GM06990 (cell line): ENCODE measurements around the gene TMEM156.

Experiments
- DNase-seq: peaks from one replicate; pipeline ENCODE4 v3.0.0-alpha.2; 2011; ENCODE audit not compliant: insufficient read length; ENCODE audit errors: extremely low read depth
- H3K27me3 ChIP-seq: replicated peaks from 2 replicates; pipeline ENCODE4 v1.6.0; 2011; ENCODE audit warnings: low read length; ENCODE audit not compliant: control insufficient read depth, insufficient read depth
- H3K36me3 ChIP-seq: 2 replicates; pipeline ENCODE4 v1.5.1; 2011; ENCODE audit warnings: low read length; ENCODE audit not compliant: control insufficient read depth, insufficient read depth
- H3K4me3 ChIP-seq: replicated peaks from 2 replicates; pipeline ENCODE4 v1.5.1; 2011; ENCODE audit warnings: low read depth, mild to moderate bottlenecking, control low read depth, low read length
- TF ChIP-seq, protein P1 (sequence below): IDR thresholded peaks from 2 replicates; pipeline ENCODE4 v1.5.1; 2011; ENCODE audit warnings: low read length, control low read depth, mild to moderate bottlenecking, inconsistent platforms; ENCODE audit not compliant: insufficient read depth, poor library complexity, severe bottlenecking

TMEM156 gene

DNA sequence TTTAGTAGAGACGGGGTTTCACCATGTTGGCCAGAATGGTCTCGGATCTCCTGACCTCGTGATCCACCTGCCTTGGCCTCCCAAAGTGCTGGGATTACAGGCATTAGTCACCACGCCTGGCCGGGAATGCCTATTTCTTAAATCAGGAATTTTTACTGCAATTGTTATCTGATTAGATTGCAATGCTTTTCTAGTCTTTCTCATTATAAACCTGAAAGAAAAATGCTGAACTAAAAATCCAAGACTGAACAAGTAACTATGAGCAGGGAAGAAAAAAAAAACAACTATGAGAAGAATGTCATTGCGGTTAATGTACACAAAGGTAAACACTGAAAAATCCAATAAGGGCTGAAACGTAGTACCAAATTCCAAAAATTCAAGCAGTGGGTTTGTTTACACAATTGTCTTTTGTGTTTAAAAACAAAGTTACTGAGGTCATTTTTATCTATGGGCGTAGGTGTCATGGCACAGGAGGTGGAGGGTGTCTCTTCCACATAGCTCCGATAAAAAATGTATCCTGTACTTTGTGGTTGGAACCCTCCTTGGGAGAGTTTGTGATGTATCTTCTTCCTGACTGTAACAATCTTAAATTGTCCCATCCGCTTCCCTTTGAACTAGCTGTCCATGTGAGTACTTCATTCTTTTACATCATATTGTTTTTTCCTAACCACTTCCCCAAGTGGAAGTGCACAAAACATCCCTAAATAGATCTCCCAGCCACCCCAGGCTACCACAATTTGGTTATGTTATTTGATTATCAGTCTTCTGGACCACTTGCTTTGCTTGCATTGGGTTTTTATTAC, 11.1 kb upstream of the TMEM156 start:
- TF ChIP-seq, protein P1, sequence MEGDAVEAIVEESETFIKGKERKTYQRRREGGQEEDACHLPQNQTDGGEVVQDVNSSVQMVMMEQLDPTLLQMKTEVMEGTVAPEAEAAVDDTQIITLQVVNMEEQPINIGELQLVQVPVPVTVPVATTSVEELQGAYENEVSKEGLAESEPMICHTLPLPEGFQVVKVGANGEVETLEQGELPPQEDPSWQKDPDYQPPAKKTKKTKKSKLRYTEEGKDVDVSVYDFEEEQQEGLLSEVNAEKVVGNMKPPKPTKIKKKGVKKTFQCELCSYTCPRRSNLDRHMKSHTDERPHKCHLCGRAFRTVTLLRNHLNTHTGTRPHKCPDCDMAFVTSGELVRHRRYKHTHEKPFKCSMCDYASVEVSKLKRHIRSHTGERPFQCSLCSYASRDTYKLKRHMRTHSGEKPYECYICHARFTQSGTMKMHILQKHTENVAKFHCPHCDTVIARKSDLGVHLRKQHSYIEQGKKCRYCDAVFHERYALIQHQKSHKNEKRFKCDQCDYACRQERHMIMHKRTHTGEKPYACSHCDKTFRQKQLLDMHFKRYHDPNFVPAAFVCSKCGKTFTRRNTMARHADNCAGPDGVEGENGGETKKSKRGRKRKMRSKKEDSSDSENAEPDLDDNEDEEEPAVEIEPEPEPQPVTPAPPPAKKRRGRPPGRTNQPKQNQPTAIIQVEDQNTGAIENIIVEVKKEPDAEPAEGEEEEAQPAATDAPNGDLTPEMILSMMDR, result no peak
- no peaks in the 10 kb centered on the region for H3K27me3 ChIP-seq
- no peak for DNase-seq
- peak overlapping the region; percentile 79 for H3K4me3 ChIP-seq
- H3K36me3 ChIP-seq, result no peaks in the 10 kb centered on the region

DNA sequence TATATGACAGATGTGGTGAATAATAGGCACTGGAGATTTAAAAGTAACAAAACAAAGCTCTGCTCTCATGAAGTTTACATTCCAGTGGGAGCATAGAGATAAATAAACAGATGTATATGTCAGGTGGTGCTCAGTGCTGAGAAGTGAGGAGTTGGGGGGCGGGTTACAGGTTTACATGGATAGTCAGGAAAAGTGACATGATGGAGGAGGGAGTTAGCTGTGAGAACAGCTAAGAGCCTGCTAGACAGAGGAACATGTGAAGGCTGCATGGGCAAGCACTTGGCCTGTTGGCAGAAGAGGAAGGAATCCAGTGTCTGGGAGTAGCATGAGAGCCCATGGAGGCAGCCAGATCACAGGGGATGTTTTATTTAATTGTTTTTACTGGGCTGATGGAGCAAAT, 10.2 kb upstream of the TMEM156 start:
- DNase-seq, result no peak
- TF ChIP-seq, protein P1, result no peak
- H3K4me3 ChIP-seq, result no peak overlapping the region

DNA sequence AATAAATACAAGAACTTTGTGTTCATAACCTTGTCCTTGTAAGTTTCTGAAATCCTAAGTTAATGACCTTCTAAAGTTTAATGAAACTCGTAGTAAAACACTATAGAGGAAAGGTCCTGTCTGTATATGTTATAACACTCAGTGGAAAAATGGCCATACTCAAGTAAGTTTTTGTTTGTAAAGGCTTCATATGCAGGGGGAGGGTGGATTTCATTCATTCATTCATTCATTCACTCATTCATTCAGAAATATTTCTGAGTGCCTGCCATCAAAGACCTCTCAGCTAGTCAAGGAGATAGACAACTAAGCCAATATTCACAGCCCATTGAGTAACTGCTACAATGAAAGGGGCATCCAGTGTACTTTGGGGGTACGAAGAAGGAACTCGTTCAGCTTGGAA, 6.9 kb upstream of the TMEM156 start:
- DNase-seq, result no peak
- Histone ChIP-seq H3K27me3 (no peaks in the 10 kb centered on the region), H3K4me3 (no peak overlapping the region), H3K36me3 (no peaks in the 10 kb centered on the region)
- TF ChIP-seq, protein P1, result no peak

More for the DNA sequence above, 10.2 kb upstream of the TMEM156 start:
- Histone ChIP-seq H3K27me3 (no peaks in the 10 kb centered on the region), H3K36me3 (no peaks in the 10 kb centered on the region)

DNA sequence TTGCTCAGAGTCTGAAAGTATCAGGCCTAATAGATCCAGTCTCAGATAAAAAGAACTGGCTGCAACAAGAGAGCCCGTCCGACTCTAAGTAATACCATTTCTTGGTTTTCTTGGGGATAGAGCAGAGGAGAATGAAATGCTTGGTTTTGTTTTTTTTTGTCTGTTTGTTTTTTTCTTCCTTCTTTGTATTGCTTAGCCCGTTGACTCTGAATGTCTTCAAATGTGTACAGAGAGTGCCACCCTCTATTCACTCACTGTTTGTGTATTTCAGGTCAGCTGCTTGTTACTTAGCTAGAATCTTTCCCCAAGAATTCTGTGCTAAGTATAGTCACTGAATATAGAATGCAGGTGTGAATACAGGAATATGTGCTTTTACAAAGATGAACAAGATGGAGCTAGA, 5.7 kb upstream of the TMEM156 start:
- H3K27me3 ChIP-seq, result no peaks in the 10 kb centered on the region
- H3K36me3 ChIP-seq, result no peaks in the 10 kb centered on the region
- TF ChIP-seq, protein P1, result no peak
- no peak overlapping the region for H3K4me3 ChIP-seq
- DNase-seq, result no peak

DNA sequence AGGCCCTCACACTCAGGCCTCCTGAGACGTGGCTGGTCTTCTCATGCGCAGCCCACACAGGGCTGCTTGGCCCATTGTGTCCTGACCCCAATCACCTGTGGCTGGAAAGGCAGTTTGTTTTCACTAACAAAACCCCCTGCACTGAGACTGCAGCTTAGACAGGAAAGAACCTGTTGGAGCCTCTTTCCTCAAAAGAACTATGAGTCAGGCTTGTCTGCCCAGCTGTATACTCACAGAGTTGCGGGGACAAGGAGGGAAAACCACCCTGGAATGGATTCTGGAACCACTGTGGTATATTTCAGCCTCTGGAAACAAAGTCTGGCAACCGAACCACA, 5.2 kb upstream of the TMEM156 start:
- Histone ChIP-seq H3K4me3 (no peak overlapping the region), H3K27me3 (no peaks in the 10 kb centered on the region)
- no peak for DNase-seq

More for the DNA sequence above, 5.2 kb upstream of the TMEM156 start:
- no peaks in the 10 kb centered on the region for H3K36me3 ChIP-seq
- TF ChIP-seq, protein P1, result no peak
